Naive B cell (primary cell): ENCODE data around the gene RUNX2. TPM values are rescaled to one million over a fixed set of nuclear protein-coding genes. Genes with fewer than 3 reads are reported as not detected.

Experiments
- ATAC-seq, 2 donors: fragments of 150-1000 bp; cut with Tn5 transposase; 2 replicates each; pipeline ENCODE4 v1.10.0; 2021; ENCODE audit warnings: low read depth in 2 of 2, mild to moderate bottlenecking in 2 of 2, moderate library complexity in 2 of 2
- DNase-seq: peaks from one replicate; pipeline ENCODE4 v3.0.0; 2022
- H3K27ac Mint-ChIP-seq, 6 donors: one replicate each; pipeline ENCODE4 v1.8.0; 2020 to 2022; ENCODE audit warnings: mild to moderate bottlenecking in 6 of 6, mixed read lengths in 6 of 6, moderate library complexity in 5 of 6, inconsistent platforms in 2 of 6
- H3K27me3 Mint-ChIP-seq, 3 donors: one replicate each; pipeline ENCODE4 v1.8.0; 2021 to 2022; ENCODE audit warnings: mixed read lengths in 3 of 3, mild to moderate bottlenecking in 1 of 3
- H3K36me3 Mint-ChIP-seq, 2 donors: one replicate each; pipeline ENCODE4 v1.8.0; 2020 to 2022; ENCODE audit warnings: mixed read lengths in 2 of 2, inconsistent platforms in 1 of 2, mild to moderate bottlenecking in 1 of 2
- H3K4me1 Mint-ChIP-seq, 3 donors: one replicate each; pipeline ENCODE4 v1.8.0; 2020 to 2022; ENCODE audit warnings: mixed read lengths in 3 of 3, inconsistent platforms in 1 of 3, mild to moderate bottlenecking in 1 of 3, moderate library complexity in 1 of 3
- H3K4me3 Mint-ChIP-seq, 8 donors: one replicate each; pipeline ENCODE4 v1.8.0; 2020 to 2022; ENCODE audit warnings: mild to moderate bottlenecking in 8 of 8, mixed read lengths in 8 of 8, moderate library complexity in 8 of 8, inconsistent platforms in 2 of 8
- H3K9me3 Mint-ChIP-seq, 7 donors: one replicate each; pipeline ENCODE4 v1.8.0; 2020 to 2022; ENCODE audit warnings: mixed read lengths in 7 of 7, mild to moderate bottlenecking in 5 of 7, inconsistent platforms in 2 of 7, moderate library complexity in 1 of 7
- polyA plus RNA-seq, 6 donors: library from polyadenylated mRNA; unstranded; fragments of 300-500 nt; fragmentation: Illumina TruSeq; gene quantifications; one replicate each; pipeline ENCODE4 v1.2.3, GENCODE V29; 2021; ENCODE audit warnings: low read depth in 6 of 6

Gene RUNX2
- polyA plus RNA-seq, 6 donors from 2014 or later: 0.08 to 0.37 (median 0.16) TPM; not detected in 3

- Mint-ChIP-seq H3K4me3 (no peak overlapping the region), H3K36me3 (no peaks in the 10 kb centered on the region), H3K27me3 (peaks cover 0 to 27% (median 22%) of the 10 kb centered on the region in 3 donors), H3K4me1 (peaks cover 0 to 19% (median 8%) of the 10 kb centered on the region in 3 donors), H3K9me3 (no peaks in the 10 kb centered on the region), H3K27ac (no peak overlapping the region)
- DNase-seq: no peak
- ATAC-seq: no peak
These were observed 104.8 kb downstream of the RUNX2 start for GRCh38 chr6:45432977-45433376.

- H3K27ac Mint-ChIP-seq: peak overlapping the region in 1 of 6 donors; percentile 29
- no peaks in the 10 kb centered on the region for H3K36me3 Mint-ChIP-seq
- H3K27me3 Mint-ChIP-seq: peaks cover 0 to 26% (median 17%) of the 10 kb centered on the region in 3 donors
- ATAC-seq (peak in 1 of 2 donors; percentile 51), DNase-seq (no peak)
- peaks cover 0 to 19% (median 8%) of the 10 kb centered on the region in 3 donors for H3K4me1 Mint-ChIP-seq
- H3K9me3 Mint-ChIP-seq: no peaks in the 10 kb centered on the region
- H3K4me3 Mint-ChIP-seq: no peak overlapping the region
These were observed 105.6 kb downstream of the RUNX2 start for GRCh38 chr6:45433533-45434380.

GRCh38 chr6:45434381-45434700 lies 106.2 kb downstream of the RUNX2 start:
- Mint-ChIP-seq H3K36me3 (no peaks in the 10 kb centered on the region), H3K4me3 (no peak overlapping the region), H3K9me3 (no peaks in the 10 kb centered on the region), H3K27me3 (peaks cover 0 to 22% (median 11%) of the 10 kb centered on the region in 3 donors), H3K4me1 (peaks cover 0 to 19% (median 8%) of the 10 kb centered on the region in 3 donors), H3K27ac (no peak overlapping the region)
- ATAC-seq (no peak), DNase-seq (no peak)

GRCh38 chr6:45436544-45437438 lies 108.7 kb downstream of the RUNX2 start:
- peaks cover 0 to 13% (median 8%) of the 10 kb centered on the region in 3 donors for H3K4me1 Mint-ChIP-seq
- peak overlapping the region in 1 of 6 donors; percentile 41 for H3K27ac Mint-ChIP-seq
- H3K4me3 Mint-ChIP-seq: no peak overlapping the region
- DNase-seq (no peak), ATAC-seq (no peak)
- H3K36me3 Mint-ChIP-seq: no peaks in the 10 kb centered on the region
- no peaks in the 10 kb centered on the region for H3K9me3 Mint-ChIP-seq
- peaks cover 0 to 16% (median 4%) of the 10 kb centered on the region in 3 donors for H3K27me3 Mint-ChIP-seq

- DNase-seq: no peak
- ATAC-seq: no peak
- Mint-ChIP-seq H3K27ac (no peak overlapping the region), H3K27me3 (peaks cover 0 to 11% (median 4%) of the 10 kb centered on the region in 3 donors), H3K4me1 (peaks cover 0 to 10% (median 8%) of the 10 kb centered on the region in 3 donors), H3K4me3 (no peak overlapping the region), H3K36me3 (no peaks in the 10 kb centered on the region), H3K9me3 (no peaks in the 10 kb centered on the region)
These were observed 109.3 kb downstream of the RUNX2 start for GRCh38 chr6:45437439-45437815.

- no peak for DNase-seq
- no peak overlapping the region for H3K27ac Mint-ChIP-seq
These were observed 110.0 kb downstream of the RUNX2 start for GRCh38 chr6:45438151-45438550.

GRCh38 chr6:45438849-45439406 lies 110.8 kb downstream of the RUNX2 start:
- H3K4me1 Mint-ChIP-seq: peaks cover 0 to 8% (median 8%) of the 10 kb centered on the region in 3 donors
- no peaks in the 10 kb centered on the region for H3K36me3 Mint-ChIP-seq
- H3K27ac Mint-ChIP-seq: no peak overlapping the region
- ATAC-seq (no peak), DNase-seq (no peak)
- peaks cover 0 to 11% (median 4%) of the 10 kb centered on the region in 3 donors for H3K27me3 Mint-ChIP-seq
- no peak overlapping the region for H3K4me3 Mint-ChIP-seq
- H3K9me3 Mint-ChIP-seq: no peaks in the 10 kb centered on the region

More at GRCh38 chr6:45438151-45438550, 110.0 kb downstream of the RUNX2 start:
- Mint-ChIP-seq H3K4me3 (no peak overlapping the region), H3K36me3 (no peaks in the 10 kb centered on the region), H3K4me1 (peaks cover 0 to 10% (median 8%) of the 10 kb centered on the region in 3 donors), H3K27me3 (peaks cover 0 to 11% (median 4%) of the 10 kb centered on the region in 3 donors), H3K9me3 (no peaks in the 10 kb centered on the region)
- no peak for ATAC-seq

- H3K27ac Mint-ChIP-seq: no peak overlapping the region
- no peaks in the 10 kb centered on the region for H3K9me3 Mint-ChIP-seq
- no peak for DNase-seq
- ATAC-seq: no peak
- H3K4me3 Mint-ChIP-seq: no peak overlapping the region
- peaks cover 0 to 8% (median 5%) of the 10 kb centered on the region in 3 donors for H3K4me1 Mint-ChIP-seq
- peaks cover 0 to 11% (median 4%) of the 10 kb centered on the region in 3 donors for H3K27me3 Mint-ChIP-seq
- no peaks in the 10 kb centered on the region for H3K36me3 Mint-ChIP-seq
These were observed 111.3 kb downstream of the RUNX2 start for GRCh38 chr6:45439459-45439858.

- no peak for DNase-seq
- Mint-ChIP-seq H3K27me3 (peaks cover 0 to 11% (median 4%) of the 10 kb centered on the region in 3 donors), H3K27ac (no peak overlapping the region), H3K36me3 (no peaks in the 10 kb centered on the region), H3K4me1 (peaks cover 0 to 8% (median 5%) of the 10 kb centered on the region in 3 donors), H3K9me3 (no peaks in the 10 kb centered on the region), H3K4me3 (no peak overlapping the region)
- ATAC-seq: no peak
These were observed 111.8 kb downstream of the RUNX2 start for GRCh38 chr6:45439861-45440388.

GRCh38 chr6:45441851-45442453 lies 113.8 kb downstream of the RUNX2 start:
- Mint-ChIP-seq H3K4me1 (peaks cover 0 to 8% (median 2%) of the 10 kb centered on the region in 3 donors), H3K27ac (no peak overlapping the region), H3K36me3 (no peaks in the 10 kb centered on the region), H3K9me3 (no peaks in the 10 kb centered on the region), H3K27me3 (peaks cover 0 to 13% (median 11%) of the 10 kb centered on the region in 3 donors), H3K4me3 (no peak overlapping the region)
- ATAC-seq (no peak), DNase-seq (no peak)

- peaks cover 7 to 17% (median 12%) of the 10 kb centered on the region in 3 donors for H3K27me3 Mint-ChIP-seq
- ATAC-seq (no peak), DNase-seq (no peak)
- no peaks in the 10 kb centered on the region for H3K9me3 Mint-ChIP-seq
- H3K4me1 Mint-ChIP-seq: peaks cover 0 to 5% (median 0%) of the 10 kb centered on the region in 3 donors
- no peaks in the 10 kb centered on the region for H3K36me3 Mint-ChIP-seq
- H3K27ac Mint-ChIP-seq: no peak overlapping the region
- H3K4me3 Mint-ChIP-seq: no peak overlapping the region
These were observed 114.6 kb downstream of the RUNX2 start for GRCh38 chr6:45442716-45443115.

- peaks cover 0 to 5% (median 0%) of the 10 kb centered on the region in 3 donors for H3K4me1 Mint-ChIP-seq
- H3K36me3 Mint-ChIP-seq: no peaks in the 10 kb centered on the region
- no peaks in the 10 kb centered on the region for H3K9me3 Mint-ChIP-seq
- peaks cover 10 to 16% (median 14%) of the 10 kb centered on the region in 3 donors for H3K27me3 Mint-ChIP-seq
- no peak for ATAC-seq
- DNase-seq: no peak
- H3K4me3 Mint-ChIP-seq: no peak overlapping the region
- H3K27ac Mint-ChIP-seq: no peak overlapping the region
These were observed 117.2 kb downstream of the RUNX2 start for GRCh38 chr6:45445364-45445748.
